ENCODE measurements around the gene NT5DC3.
"Not testable (repeated sequence)": the region's sequence is repeated elsewhere in the genome, so short reads cannot be mapped to it uniquely, and the experiment has no call there.

The NT5DC3 gene

DNA sequence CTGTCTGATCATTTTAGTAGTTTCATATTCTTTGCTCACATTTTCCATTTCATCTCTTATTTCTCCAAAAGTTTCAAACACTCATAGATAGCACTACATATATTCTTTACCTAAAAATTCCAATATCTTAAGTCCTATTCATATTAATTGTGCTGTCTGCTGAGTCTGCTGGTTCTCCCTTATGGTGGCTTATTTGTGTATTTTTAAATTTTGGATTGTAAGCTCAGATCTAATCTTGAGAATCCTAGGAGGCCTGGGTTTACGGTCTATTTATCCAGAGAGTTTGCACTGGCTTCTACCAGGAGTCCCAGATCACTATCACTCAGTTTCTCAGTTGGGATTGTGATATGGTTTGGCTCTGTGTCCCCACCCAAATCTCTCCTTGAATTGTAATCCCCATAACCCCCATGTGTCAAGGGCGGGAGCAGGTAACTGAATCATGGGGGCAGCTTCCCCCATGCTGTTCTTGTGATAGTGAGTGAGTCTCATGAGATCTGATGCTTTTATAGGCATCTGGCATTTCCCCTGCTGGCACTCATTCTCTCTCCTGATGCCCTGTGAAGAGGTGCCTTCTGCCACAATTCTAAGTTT is 10.2 kb downstream of the NT5DC3 start:
- DNase-seq = no peak

DNA sequence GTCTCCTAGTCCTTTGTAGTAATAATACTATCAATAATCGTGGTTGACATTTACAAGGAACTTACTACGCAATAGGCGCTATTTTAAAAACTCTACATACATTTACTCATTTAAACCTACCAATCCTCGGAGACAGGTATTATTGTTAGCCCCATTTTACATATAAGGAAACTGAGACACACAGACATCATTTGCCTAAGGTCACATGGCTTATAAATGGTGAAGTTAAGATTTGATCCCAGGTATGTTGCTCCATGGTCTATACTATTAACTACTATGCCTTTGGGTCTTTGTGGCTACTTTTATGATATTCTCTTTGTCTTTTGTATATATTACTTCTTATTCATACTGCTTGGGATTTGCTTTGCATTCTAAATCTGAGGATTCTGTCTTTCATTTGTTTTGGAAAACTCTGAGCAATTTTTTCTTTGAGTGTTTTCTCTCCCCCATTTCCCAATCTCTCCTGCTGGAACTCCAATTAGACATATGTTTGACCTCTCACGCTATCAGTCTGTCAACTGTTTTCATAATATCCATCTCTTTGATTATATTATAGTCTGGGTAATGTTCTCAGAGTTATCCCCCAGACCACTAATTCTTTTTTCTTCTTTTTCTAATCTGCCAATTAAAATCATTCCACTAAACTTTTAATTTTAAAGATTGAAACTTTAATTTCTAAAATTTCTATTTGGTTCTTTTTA is 10.9 kb downstream of the NT5DC3 start:
- DNase-seq = no peak

DNA sequence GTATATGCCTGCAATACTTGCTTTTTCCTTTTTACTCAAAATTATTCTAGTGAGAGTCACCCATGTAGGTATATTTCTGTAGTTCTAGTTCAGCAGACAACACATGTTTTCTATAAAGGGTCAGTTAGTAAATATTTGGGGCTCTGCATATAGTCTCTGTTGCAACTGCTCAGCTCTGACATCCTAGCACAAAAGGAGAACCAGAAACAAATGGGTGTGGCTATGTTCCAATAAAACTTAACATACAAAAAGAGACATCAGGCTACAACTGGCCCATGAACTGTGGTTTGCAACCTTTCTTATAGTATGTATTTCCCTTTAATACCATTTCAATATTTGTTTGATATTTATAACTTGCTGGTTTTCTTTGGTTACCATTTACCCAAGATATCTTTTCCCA is 11.9 kb downstream of the NT5DC3 start:
- no peak for DNase-seq

DNA sequence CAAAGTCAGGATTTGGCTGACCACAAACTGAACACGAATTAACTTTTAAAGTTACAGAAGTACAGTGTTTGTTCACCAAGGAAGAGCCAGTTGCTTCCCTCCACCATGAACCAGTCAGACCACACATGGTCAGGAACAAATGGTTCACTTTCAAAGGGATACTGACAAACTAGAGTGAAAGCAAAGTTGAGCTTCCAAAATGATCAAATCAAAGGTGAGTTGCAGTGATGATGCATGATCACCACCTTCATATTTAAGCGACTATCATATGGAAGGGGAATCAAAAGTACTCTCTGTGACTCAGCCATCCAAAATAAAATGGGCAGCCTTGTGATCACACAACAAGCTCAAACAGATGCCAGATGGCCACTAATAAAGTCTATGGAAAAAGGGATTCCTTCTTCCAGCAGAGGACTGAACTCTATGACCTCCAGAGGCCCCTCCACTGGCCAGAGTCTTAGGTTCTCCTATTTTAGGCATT is 13.1 kb downstream of the NT5DC3 start:
- no peak for DNase-seq

DNA sequence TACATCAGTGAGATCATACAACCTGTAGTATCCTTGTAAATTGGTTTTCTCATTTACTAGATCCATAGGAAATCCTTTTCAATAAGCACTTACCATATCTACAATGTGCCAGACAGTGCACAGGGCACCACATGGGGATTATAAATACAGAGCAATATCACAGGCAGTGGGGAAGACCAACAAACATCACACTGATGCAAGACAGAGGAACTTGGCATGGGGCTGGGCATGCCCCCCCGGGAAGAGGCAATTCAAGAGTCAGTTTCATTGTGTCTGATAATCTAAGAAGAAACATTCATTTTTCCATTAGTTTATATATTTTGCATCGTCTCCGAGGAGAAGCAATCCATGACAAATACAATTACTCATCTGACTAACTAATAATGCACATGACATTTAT is 16.2 kb downstream of the NT5DC3 start:
- DNase-seq = no peak

DNA sequence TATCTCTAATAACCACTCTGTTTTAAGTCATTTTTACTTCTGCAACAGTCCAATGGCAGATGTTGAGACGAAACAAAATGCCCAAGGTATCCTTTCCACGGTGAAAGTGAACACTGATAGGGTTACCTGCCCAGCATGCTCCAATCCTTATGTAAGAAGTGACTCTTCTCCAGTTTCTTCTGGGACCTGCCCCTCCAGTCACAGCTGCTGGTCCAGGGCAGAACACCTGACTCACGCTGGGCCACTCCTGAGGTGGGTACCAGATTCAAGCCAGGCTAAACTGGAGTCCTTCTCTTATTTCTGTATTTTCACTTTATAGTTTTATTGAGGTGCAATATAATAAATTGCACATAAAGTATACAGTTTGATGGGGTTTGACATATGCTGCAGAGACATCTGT is 16.7 kb downstream of the NT5DC3 start:
- no peak for DNase-seq

DNA sequence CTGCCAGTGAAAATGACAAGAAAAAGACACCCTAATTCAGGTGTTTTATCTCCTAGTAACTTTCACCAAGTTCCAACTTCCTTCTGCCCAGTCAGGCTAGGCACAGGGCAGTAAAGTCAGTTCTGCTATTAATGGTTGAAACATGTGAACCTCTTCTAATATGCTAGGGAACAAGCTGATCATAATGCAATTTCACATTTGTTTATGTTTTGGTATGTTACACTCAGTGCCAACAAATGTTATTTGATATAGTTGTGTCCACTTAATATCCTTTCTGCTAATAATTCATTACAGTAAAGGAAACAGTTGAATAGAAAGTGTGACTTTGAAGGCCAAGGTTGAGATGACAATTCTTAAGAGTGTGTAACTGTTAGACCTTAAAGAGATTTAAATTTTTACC is 17.2 kb downstream of the NT5DC3 start:
- DNase-seq = no peak

DNA sequence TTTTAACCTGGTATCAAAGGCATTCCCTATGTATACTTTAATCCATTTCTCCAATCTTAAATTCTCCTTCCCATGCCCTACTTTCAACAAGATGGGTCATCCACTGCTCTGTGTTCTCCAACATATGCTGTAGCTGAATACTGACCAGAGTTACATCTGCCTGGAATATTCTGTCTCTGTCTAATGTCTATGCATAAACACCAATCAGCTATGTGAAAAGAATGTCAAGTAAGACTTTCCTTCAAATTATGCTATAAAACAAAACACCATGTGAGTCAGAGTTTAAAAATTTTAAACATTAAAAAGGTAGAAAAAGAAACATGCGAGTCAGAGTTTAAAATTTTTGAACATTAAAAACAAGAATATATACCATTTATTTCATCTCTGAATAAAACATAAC is 19.3 kb downstream of the NT5DC3 start:
- DNase-seq = no peak

DNA sequence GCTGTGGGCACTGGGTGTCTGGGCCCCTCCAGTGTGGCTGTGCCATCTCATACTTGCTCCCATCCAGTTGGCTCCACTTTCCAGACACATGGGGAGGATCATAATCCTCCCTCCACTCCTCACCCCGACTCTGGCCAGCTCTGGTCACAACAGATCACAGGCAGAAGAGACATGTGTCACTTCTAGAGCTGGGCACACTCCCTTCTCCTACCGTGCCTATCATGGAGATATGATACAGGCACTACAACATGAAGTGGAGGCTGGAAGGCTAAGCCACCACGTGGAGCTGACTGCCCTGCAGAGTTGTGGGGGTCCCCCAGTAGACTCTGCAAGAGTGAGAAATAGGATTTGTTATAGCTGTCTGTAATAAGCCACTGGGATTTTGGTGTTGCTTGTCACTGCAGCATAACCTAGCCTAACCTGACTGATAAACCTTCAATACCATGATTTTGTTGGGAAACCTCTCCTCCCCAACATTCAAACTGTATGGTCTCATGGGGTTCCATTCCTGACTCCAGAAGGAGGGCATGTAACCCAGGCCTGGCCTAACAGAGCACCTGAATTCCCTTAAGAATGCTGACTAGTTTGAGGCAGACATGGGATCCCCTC is 20.0 kb downstream of the NT5DC3 start:
- no peak for DNase-seq

DNA sequence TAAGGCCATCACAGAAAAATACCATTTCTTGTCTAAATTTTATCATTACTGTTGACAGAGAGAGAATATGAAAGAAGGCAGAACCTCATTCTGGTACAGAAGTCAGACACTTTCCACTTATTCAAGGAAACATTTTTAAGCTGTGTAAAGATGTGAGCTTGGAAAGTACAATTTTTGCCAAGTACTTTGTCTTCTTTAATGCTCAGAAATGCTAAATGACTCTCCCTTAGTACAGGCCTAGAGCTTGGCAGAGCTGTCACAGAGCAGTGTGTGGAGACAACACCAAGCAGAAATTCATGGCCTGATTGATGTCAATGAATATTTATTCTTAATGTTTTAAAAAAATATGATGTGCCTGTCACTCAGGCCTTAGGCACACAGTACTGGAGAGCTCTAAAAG is 20.7 kb downstream of the NT5DC3 start:
- DNase-seq = no peak

DNA sequence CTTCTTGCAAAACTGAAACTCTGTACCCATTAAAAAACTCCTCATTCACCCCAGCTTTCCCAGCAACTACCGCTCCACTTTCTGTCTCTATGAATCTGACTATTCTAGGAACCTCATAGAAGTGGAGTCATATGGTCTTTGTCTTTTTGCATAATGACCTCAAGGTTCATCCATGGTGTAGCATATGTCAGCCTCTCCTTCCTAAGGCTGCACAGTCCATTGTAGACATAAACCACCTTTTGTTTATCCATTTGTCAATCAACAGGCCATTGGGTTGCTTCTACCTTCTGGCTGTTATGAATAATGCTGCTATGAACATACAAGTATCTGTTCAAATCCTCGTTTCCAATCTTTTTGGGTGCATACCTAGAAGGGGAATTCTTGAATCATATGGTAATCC is 21.1 kb downstream of the NT5DC3 start:
- no peak for DNase-seq

DNA sequence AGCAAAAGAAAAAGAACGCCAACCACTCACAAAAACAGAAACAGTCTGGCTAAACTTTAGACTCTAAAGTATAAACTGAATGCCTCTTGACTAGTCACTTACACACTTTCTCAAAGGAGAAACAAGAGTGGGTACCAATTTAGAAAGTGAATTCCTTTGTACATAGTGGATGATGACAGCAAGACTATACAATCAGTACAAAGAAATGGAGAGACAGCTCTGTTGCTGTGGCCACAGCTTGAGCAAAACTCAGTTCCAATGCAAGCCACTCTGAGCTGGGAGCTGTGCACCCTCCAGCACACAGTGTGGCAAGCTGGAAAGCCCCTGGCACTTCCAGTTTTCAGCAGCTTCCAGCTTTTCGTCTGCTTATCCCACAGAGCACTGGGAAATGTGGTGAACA is 21.7 kb downstream of the NT5DC3 start:
- DNase-seq = no peak

DNA sequence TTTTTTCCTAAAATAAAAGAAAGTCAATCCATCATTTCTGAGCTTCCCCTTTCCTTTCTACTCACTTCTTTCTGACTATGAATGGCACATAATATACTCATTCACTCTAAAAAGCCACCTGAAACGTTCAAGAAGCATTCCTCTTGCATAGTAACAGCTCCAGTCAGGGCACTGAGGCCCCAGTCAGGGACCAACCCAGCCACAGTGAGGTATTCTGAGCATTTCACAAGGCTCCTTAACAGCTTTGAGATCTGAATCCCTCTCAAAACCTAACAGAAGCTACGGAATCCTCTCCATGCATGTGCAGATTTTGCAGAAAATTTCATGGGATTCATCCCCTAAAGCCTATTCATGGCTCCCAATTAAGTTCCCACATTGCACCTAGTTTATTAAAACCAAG is 23.2 kb downstream of the NT5DC3 start:
- no peak for DNase-seq

DNA sequence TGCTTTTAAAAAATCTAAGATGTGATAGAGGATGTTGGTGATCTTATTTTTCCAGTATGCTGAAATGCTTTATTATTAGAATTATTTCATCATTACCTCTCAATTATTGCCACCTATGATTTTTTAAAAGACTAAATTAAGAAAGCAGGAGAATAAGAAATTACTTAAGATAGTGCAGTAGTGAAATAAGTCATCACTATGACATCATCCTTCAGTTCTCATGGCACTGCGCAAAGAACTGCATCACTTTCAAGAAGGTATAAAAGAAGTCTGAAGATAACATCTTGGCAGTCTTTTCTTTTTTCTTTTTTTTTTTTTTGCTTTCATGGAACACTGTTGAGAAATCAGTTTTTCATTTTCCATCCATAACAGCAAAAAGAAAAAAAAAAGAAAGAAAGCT is 24.4 kb downstream of the NT5DC3 start:
- DNase-seq = no peak

DNA sequence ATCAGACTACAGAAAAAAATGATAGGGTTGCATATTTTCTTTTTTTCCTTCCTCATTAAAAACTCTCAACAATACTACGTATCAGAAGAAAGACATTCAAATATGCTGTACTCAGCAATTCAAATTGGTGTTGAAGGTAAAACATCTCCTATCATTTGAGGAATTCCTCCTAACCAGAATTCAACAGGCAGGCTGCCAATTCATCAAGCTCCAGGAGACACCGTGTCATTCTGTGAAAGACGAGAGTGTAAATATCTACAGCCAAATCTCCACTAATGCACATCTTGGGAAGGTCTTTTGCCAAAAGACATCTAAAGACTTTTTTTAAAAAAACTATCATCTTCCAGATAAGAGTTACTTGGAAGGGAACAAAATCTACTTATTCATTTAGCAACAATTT is 26.6 kb downstream of the NT5DC3 start:
- no peak for DNase-seq

DNA sequence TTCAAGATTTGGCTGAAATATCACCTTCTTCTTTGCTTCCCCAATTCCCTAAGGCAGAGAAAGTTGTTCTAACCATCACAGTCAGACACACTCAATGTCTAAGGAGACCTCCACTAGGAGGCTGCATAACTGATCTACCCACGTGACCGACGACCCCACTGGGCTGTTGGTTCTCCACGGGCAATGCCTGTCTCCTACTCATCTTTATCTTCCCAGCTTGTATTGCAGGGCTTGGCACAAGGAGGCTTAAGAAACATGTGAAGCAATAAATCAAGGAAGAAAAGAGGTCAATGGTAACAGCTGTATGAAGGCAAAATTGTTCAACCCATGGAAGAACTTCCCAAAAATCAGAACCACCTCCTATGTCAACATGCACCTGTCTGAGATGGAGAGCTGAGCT is 27.1 kb downstream of the NT5DC3 start:
- no peak for DNase-seq

DNA sequence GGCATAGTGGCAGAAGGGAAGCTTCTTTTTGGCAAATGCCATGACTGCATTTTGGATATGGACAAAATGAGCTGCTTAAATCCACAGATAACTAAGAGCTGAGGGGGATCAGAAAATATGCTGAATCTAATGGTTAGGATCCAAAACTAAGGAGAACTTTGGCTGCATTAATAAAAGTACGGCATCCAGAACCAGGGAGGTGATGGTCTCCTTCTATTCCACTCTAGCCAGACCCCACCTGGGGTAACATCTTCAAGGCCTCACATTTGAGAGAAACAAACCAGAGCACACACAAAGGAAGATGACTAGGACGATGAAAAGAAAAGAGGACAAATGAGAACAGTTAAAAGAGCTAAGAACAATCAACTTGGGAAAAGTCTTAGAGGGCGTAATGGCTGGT is 27.6 kb downstream of the NT5DC3 start:
- DNase-seq = no peak

DNA sequence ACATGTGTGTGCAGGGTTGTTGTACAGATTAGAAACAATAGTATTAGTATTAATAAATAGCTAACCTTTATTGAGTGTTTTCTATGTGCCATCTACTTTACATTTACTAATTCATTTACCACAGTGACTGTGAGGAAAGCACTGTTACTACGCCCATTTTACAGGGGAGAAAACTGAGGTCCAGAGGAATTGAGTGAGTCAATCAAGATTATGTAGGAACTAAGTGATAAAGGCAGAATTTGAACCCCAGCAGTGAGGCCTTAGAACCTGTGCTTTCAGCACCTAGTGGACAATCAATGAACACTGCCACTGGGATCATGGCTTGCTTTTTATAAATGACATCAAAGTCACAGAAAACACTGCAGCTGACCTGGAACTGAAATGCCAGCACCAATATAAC is 28.2 kb downstream of the NT5DC3 start:
- no peak for DNase-seq

DNA sequence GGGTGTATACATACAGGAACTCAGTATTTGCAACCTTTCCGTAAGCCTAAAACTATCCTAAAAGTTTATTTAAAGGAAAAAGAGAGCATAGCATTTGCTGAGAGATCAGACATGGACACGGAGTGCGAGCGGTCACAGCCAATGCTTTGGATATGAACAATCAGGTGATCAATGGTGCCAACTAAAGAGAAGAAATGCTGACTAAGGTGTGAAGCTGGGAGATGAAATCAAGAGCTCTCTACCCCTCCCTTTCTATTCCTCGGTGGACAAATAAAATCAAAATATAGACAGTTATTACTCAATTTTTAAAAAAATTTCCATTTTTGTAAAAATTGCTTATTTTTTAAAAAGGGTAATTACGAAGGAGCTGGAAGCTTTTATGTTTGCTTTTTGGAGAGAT is 29.2 kb downstream of the NT5DC3 start:
- no peak for DNase-seq

DNA sequence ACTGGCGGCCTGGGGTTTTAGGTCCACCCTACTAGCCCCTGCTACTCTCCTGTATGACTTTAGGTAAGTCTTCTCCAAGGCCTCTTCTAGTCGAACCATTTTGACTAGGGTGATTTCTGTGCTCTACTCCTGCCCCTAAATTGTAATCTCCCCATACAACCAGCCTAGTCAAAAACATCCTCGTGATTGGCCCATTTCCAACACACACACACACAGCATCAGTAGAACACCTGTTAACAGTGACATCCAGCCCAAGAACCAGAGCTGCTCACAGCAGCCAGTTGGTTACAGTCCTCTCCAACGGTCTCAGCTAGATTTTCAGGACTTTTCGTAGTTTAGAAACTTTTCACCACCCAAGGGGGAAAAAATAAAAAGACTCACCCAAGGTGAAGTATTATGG is 30.9 kb downstream of the NT5DC3 start:
- no peak for DNase-seq

DNA sequence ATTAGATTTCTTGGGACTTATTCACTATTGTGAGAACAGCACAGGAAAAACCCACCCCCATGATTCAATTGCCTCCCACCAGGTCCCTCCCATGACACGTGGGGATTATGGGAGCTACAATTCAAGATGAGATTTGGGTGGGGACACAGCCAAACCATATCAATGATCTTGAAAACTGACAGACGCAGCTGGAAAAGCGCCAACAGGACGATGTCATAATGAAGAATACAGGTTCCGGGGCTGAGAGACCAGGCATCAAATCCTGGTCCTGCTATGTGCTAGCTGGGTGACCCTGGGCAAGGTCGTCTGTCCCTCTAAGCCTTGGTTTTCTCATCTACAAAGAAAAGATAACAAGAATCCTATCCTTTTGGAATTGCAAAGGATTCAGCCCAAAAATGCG is 31.4 kb downstream of the NT5DC3 start:
- DNase-seq = not testable (repeated sequence)

DNA sequence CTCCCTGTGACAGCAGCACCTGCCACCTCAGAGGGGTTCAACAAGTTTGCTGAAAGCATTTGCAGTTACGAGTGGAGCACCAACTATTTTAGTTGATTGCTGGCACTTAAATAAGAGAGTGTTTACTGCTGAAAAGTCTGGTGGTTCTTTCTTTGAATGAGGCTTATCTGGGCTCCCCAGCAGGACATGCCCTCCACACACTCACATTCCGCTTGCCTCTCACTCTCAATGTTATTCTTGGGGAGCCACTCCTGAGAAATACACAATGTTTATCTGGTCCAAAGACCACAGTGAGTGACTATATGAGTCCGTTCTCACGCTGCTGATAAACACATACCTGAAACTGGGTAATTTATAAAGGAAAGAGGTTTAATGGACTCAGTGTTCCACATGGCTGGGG is 31.9 kb downstream of the NT5DC3 start:
- no peak for DNase-seq

DNA sequence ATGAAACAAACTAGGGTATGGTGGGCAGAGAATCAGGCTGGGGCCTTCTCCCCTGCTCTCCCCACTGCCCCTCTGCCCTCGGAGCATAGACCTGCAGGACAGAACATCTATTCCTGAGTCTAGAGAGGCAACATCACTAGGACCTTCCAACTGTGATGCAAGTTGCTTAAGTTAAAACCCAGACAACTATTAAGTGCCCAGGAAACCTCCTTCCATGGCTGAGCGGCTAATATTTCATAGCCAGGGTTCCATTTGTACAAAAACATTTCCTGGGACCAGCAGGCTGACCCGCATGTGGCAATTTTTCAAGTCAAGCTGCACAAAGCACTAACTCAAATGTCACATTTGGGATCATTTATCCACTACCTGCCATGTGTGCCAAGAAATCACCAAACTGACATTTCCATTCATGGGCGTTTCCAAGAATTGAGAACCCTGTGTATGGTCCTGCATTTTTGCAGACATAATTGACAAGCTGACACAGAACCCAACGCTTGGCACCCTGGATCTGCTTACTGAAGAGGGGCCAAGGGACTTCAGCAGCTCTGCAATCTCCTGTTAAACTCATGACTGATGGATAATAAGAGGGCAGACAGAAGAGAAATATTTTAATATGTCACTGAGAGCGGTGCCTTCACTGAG is 32.7 kb downstream of the NT5DC3 start:
- DNase-seq = no peak

DNA sequence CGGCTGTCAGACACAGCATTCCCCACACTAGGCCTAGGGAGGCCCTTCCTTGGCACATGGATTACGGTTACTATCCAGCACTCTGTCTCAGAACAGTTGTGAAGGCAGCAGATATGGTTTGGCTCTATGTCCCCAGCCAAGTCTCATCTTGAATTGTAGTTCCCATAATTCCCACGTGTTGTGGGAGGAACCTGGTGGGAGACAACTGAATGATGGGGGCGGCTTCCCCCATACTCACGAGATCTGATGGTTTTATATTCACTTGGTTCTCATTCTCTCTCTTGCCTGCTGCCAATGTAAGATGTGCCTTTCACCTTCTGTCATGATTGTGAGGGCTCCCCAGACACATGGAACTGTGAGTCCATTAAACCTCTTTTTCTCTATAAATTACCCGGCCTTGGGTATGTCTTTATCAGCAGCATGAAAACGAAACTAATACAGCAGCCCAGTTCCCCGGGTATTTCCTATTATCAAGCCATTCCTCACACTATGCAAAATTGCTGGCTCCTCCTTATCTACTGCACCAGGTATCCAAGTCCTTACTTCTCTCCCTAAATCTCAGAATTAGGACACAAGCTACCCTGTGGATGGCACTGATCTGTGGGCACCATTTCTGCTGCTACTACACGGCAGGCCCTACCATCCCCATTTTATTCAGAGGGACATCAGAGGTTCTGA is 33.3 kb downstream of the NT5DC3 start:
- DNase-seq = no peak
